HEK293T (cell line): ENCODE measurements around the gene BCL2L11.

Experiments
- FOXK2 ChIP-seq: fragments of 450-650 bp; IDR thresholded peaks from 2 replicates; pipeline ENCODE4 v1.6.1; 2016; ENCODE audit warnings: mild to moderate bottlenecking
- FOXM1 ChIP-seq: fragments of 450-650 bp; IDR thresholded peaks from 2 replicates; pipeline ENCODE4 v1.6.1; 2017; ENCODE audit warnings: mild to moderate bottlenecking, borderline replicate concordance
- SP1 ChIP-seq: fragments of 450-650 bp; IDR thresholded peaks from 2 replicates; pipeline ENCODE4 v1.6.1; 2017

- TF ChIP-seq SP1 (no peak), FOXM1 (no peak), FOXK2 (no peak)
Observed at GRCh38 chr2:111160758-111161157, 40.0 kb downstream of the BCL2L11 start.
